Endothelial cell of umbilical vein (primary cell): ENCODE measurements around the gene CAMK2B. TPM values are rescaled to one million over a fixed set of nuclear protein-coding genes. Genes with fewer than 3 reads are reported as not detected.

Source experiments
- BruUV-seq: library from RNA; stranded (reverse); fragments of 400-500 nt; replicated peaks from 2 replicates; lab custom pipeline; 2021; lab: Mats Ljungman, UMichigan
- CTCF ChIA-PET: fragments of 300-600, 350-600 bp; sonication (Branson Sonifier 250); formaldehyde crosslinking; loops from one replicate; lab custom pipeline; 2021; ENCODE audit warnings: antibody characterized with exemption, inconsistent platforms; lab: Charles Lee
- POLR2A ChIA-PET: fragments of 300-600, 350-600 bp; sonication (Branson Sonifier 250); formaldehyde crosslinking; loops from one replicate; lab custom pipeline; 2021; ENCODE audit warnings: antibody characterized with exemption, inconsistent platforms; lab: Charles Lee
- DNase-seq: peaks from one replicate; pipeline ENCODE4 v3.0.0-alpha.2; 2011; ENCODE audit warnings: low read depth, low spot score
- FAIRE-seq: peaks from 2 replicates; lab custom pipeline; 2011; peaks lifted over from hg19 to GRCh38; lab: Jason Lieb, UNC
- H2AFZ ChIP-seq: 2 replicates; pipeline ENCODE4 v1.6.0; 2012; ENCODE audit warnings: low read depth, low read length, control low read depth, inconsistent platforms
- H3K27ac ChIP-seq: 2 replicates; pipeline ENCODE4 v1.5.1; 2011; ENCODE audit warnings: low read depth, mild to moderate bottlenecking, control low read depth, low read length, moderate library complexity; ENCODE audit not compliant: insufficient read depth
- H3K27me3 ChIP-seq, 2 experiments: 2 replicates each; pipeline versions ENCODE4 v1.6.0 to v1.6.1; 2011; ENCODE audit warnings: low read length in 2 of 2, mixed read lengths in 1 of 2; ENCODE audit not compliant: control insufficient read depth in 2 of 2, insufficient read depth in 2 of 2
- H3K36me3 ChIP-seq, 2 experiments: 2 replicates in 1 of 2; 3 replicates in 1 of 2; pipeline ENCODE4 v1.5.1; 2011; ENCODE audit warnings: low read length in 2 of 2, mild to moderate bottlenecking in 1 of 2, moderate library complexity in 1 of 2; ENCODE audit not compliant: control insufficient read depth in 2 of 2, insufficient read depth in 2 of 2; ENCODE audit errors: extremely low read depth in 1 of 2
- H3K4me1 ChIP-seq: 3 replicates; pipeline ENCODE4 v1.5.1; 2011; ENCODE audit warnings: mild to moderate bottlenecking, low read length; ENCODE audit not compliant: control insufficient read depth, insufficient read depth; ENCODE audit errors: extremely low read depth
- H3K4me2 ChIP-seq: 2 replicates; pipeline ENCODE4 v1.6.1; 2011; ENCODE audit warnings: low read length, control low read depth, mixed read lengths; ENCODE audit not compliant: insufficient read depth
- H3K4me3 ChIP-seq, 3 experiments: fragments of 200-600 bp in 1 of 3; sonication (generic), shearing (Covaris generic) in 1 of 3; replicated peaks in 1 of 3; 2 replicates each; pipeline ENCODE4 v1.5.1; 2011 to 2016; ENCODE audit warnings: control low read depth in 3 of 3, low read length in 3 of 3, mild to moderate bottlenecking in 2 of 3, inconsistent platforms in 1 of 3, low read depth in 1 of 3, moderate library complexity in 1 of 3; ENCODE audit not compliant: insufficient read depth in 1 of 3
- H3K79me2 ChIP-seq: 2 replicates; pipeline ENCODE4 v1.6.0; 2012; ENCODE audit warnings: low read length, inconsistent platforms; ENCODE audit not compliant: control insufficient read depth, insufficient read depth
- H3K9ac ChIP-seq: replicated peaks from 2 replicates; pipeline ENCODE3; 2011; ENCODE audit warnings: low read length, control low read depth; ENCODE audit not compliant: insufficient read depth; ENCODE audit errors: extremely low read depth
- H3K9me1 ChIP-seq: replicated peaks from 3 replicates; pipeline ENCODE4 v1.6.0; 2011; ENCODE audit warnings: mild to moderate bottlenecking, low read length; ENCODE audit not compliant: control insufficient read depth, insufficient read depth; ENCODE audit errors: extremely low read depth
- H3K9me3 ChIP-seq: replicated peaks from 2 replicates; pipeline ENCODE4 v1.5.1; 2012; ENCODE audit warnings: low read length, inconsistent platforms; ENCODE audit not compliant: control insufficient read depth, insufficient read depth
- H4K20me1 ChIP-seq: replicated peaks from 2 replicates; pipeline ENCODE3; 2011; ENCODE audit warnings: mild to moderate bottlenecking, low read length; ENCODE audit not compliant: control insufficient read depth, insufficient read depth; ENCODE audit errors: extremely low read depth
- EZH2 ChIP-seq: IDR thresholded peaks from 2 replicates; pipeline ENCODE4 v1.6.1; 2012; ENCODE audit warnings: borderline replicate concordance, low read depth, mild to moderate bottlenecking, moderate library complexity, low read length, inconsistent platforms; ENCODE audit not compliant: severe bottlenecking
- FOS ChIP-seq: IDR thresholded peaks from 2 replicates; pipeline ENCODE4 v1.6.1; 2011; ENCODE audit warnings: mild to moderate bottlenecking, low read length, moderate library complexity, borderline replicate concordance; ENCODE audit not compliant: insufficient read depth
- GATA2 ChIP-seq: IDR thresholded peaks from 2 replicates; pipeline ENCODE4 v1.7.0; 2011; ENCODE audit warnings: low read depth, mild to moderate bottlenecking, moderate library complexity, mixed read lengths, low read length; ENCODE audit not compliant: insufficient read length, insufficient read depth
- MAX ChIP-seq: IDR thresholded peaks from 2 replicates; pipeline ENCODE4 v1.6.1; 2011; ENCODE audit not compliant: insufficient read depth, insufficient read length
- dilution Hi-C: fragments of 300-500 bp; cut with MboI; formaldehyde crosslinking; loops from one replicate; pipeline ENCODE4 v1.15.0; 2019; ENCODE audit warnings: low sequenced_read_pairs; ENCODE audit not compliant: extremely low pct_ligation_motif_present
- intact Hi-C: fragments of 100-400 bp; cut with micrococcal nuclease; formaldehyde crosslinking; loops from one replicate; pipeline ENCODE4 v1.10.0; 2022
- polyA plus RNA-seq, 4 experiments: library from polyadenylated mRNA; depleted of rRNA in 3 of 4; stranded (reverse) in 3 of 4; unstranded in 1 of 4; fragments of >200 nt; gene quantifications; 2 replicates each; pipeline versions ENCODE4 v1.2.1 to v1.2.3, GENCODE V29; 2011 to 2012; ENCODE audit warnings: missing spikeins in 1 of 4
- total RNA-seq: library from RNA; stranded (reverse); gene quantifications from 2 replicates; pipeline ENCODE4 v1.2.3, GENCODE V29; 2021
- TF ChIP-seq, protein P1 (sequence below), 2 donors: IDR thresholded peaks; 1 replicate in 1 of 2; 2 replicates in 1 of 2; pipeline ENCODE4 v1.5.1; 2011; ENCODE audit warnings: low read length in 2 of 2, mild to moderate bottlenecking in 2 of 2, moderate library complexity in 2 of 2, control low read depth in 1 of 2, inconsistent platforms in 1 of 2, low read depth in 1 of 2; ENCODE audit not compliant: insufficient read depth in 1 of 2; ENCODE audit errors: extremely low read depth in 1 of 2

The CAMK2B gene
- total and polyA plus RNA-seq, 2 donors (not counting 3 experiments of a cell fraction or from before 2014, with no cell fraction given), result 0.57 to 1.6 TPM

GRCh38 chr7:44246396-44247113 lies 78.8 kb downstream of the CAMK2B start:
- no peak overlapping the region for H3K4me3 ChIP-seq
- no TSS peak for BruUV-seq
- no peaks in the 10 kb centered on the region for H3K9me1 ChIP-seq

GRCh38 chr7:44244282-44244681 lies 81.1 kb downstream of the CAMK2B start:
- BruUV-seq, result no TSS peak
- dilution Hi-C loops (no loop called here), intact Hi-C loops (no loop called here)
- no peak for TF ChIP-seq GATA2
- TF ChIP-seq, protein P1, sequence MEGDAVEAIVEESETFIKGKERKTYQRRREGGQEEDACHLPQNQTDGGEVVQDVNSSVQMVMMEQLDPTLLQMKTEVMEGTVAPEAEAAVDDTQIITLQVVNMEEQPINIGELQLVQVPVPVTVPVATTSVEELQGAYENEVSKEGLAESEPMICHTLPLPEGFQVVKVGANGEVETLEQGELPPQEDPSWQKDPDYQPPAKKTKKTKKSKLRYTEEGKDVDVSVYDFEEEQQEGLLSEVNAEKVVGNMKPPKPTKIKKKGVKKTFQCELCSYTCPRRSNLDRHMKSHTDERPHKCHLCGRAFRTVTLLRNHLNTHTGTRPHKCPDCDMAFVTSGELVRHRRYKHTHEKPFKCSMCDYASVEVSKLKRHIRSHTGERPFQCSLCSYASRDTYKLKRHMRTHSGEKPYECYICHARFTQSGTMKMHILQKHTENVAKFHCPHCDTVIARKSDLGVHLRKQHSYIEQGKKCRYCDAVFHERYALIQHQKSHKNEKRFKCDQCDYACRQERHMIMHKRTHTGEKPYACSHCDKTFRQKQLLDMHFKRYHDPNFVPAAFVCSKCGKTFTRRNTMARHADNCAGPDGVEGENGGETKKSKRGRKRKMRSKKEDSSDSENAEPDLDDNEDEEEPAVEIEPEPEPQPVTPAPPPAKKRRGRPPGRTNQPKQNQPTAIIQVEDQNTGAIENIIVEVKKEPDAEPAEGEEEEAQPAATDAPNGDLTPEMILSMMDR (IDR thresholded peaks at IDR 0.05; ENCODE audit: extremely low read depth in 1 of 2, insufficient read depth in 1 of 2, low read depth in 1 of 2, low read length in 2 of 2), result peak; percentile 51 to 77
- Histone ChIP-seq H4K20me1 (no peaks in the 10 kb centered on the region), H3K9me1 (no peaks in the 10 kb centered on the region), H2AFZ (no peak overlapping the region), H3K27ac (no peak overlapping the region), H3K9ac (no peak overlapping the region), H3K79me2 (no peaks in the 10 kb centered on the region), H3K4me1 (no peaks in the 10 kb centered on the region), H3K36me3 (no peaks in the 10 kb centered on the region), H3K4me3 (no peak overlapping the region), H3K9me3 (no peaks in the 10 kb centered on the region), H3K27me3 (no peaks in the 10 kb centered on the region), H3K4me2 (no peak overlapping the region)
- DNase-seq (peak; percentile 16), FAIRE-seq (peak; percentile 33)
- ChIA-PET CTCF (interaction anchor here (0.7 to 1.7 kb wide), 10 partner anchors 15 to 321 kb away, joined by 3 to 8 read pairs (median 5); no protein-coding TSS in a partner anchor), POLR2A (no interaction called here)

More at GRCh38 chr7:44246396-44247113, 78.8 kb downstream of the CAMK2B start:
- dilution Hi-C loops, result no loop called here
- no peaks in the 10 kb centered on the region for H3K79me2 ChIP-seq
- CTCF ChIA-PET, result interaction anchor here (1.0 to 1.3 kb wide), 2 partner anchors 13 to 318 kb away, joined by 3 to 5 read pairs; no protein-coding TSS in a partner anchor
- no peak overlapping the region for H3K4me2 ChIP-seq
- intact Hi-C loops, result no loop called here
- no peaks in the 10 kb centered on the region for H4K20me1 ChIP-seq
- no peaks in the 10 kb centered on the region for H3K27me3 ChIP-seq
- H3K36me3 ChIP-seq, result no peaks in the 10 kb centered on the region
- no peak overlapping the region for H3K9ac ChIP-seq
- TF ChIP-seq EZH2 (no peak), MAX (peak; percentile 37), FOS (no peak)
- H3K4me1 ChIP-seq, result no peaks in the 10 kb centered on the region
- no peaks in the 10 kb centered on the region for H3K9me3 ChIP-seq
- H2AFZ ChIP-seq, result no peak overlapping the region
- POLR2A ChIA-PET, result no interaction called here
- no peak overlapping the region for H3K27ac ChIP-seq
- no peak for DNase-seq
- FAIRE-seq, result no peak
